GM12864 (cell line): Measurements from ENCODE around the gene EMILIN2.

Experiments
- DNase-seq: peaks from one replicate; pipeline ENCODE4 v3.0.0-alpha.2; 2011; ENCODE audit warnings: low read depth
- H3K4me3 ChIP-seq: 2 replicates; pipeline ENCODE4 v1.5.1; 2011; ENCODE audit warnings: mild to moderate bottlenecking, low read depth, low read length, control low read depth
- TF ChIP-seq, protein P1 (sequence below): IDR thresholded peaks from 2 replicates; pipeline ENCODE4 v1.5.1; 2011; ENCODE audit warnings: low read depth, mild to moderate bottlenecking, moderate library complexity, low read length, control low read depth, inconsistent platforms; ENCODE audit errors: missing control alignments

Gene EMILIN2

DNA sequence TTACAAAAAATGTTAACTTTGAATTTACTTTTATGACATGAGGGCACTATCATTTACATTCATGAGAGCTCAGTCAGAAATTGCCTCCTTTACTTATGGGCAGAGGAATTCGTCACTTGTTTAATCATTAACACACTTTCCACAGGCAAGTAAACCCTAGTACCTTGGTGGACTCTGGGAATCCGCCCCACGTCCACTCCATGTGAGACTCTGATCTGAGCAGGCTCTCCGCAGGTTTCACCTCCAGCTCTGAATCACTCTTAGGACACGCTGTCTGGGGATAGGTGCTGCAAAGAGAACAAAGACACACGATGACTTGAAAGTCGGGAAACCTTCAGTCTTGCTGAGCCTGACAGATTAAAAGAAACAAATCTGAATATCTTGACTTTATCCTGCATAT is 92.5 kb downstream of the EMILIN2 start:
- no peak overlapping the region for H3K4me3 ChIP-seq
- DNase-seq: no peak
- TF ChIP-seq, protein P1, sequence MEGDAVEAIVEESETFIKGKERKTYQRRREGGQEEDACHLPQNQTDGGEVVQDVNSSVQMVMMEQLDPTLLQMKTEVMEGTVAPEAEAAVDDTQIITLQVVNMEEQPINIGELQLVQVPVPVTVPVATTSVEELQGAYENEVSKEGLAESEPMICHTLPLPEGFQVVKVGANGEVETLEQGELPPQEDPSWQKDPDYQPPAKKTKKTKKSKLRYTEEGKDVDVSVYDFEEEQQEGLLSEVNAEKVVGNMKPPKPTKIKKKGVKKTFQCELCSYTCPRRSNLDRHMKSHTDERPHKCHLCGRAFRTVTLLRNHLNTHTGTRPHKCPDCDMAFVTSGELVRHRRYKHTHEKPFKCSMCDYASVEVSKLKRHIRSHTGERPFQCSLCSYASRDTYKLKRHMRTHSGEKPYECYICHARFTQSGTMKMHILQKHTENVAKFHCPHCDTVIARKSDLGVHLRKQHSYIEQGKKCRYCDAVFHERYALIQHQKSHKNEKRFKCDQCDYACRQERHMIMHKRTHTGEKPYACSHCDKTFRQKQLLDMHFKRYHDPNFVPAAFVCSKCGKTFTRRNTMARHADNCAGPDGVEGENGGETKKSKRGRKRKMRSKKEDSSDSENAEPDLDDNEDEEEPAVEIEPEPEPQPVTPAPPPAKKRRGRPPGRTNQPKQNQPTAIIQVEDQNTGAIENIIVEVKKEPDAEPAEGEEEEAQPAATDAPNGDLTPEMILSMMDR: no peak

DNA sequence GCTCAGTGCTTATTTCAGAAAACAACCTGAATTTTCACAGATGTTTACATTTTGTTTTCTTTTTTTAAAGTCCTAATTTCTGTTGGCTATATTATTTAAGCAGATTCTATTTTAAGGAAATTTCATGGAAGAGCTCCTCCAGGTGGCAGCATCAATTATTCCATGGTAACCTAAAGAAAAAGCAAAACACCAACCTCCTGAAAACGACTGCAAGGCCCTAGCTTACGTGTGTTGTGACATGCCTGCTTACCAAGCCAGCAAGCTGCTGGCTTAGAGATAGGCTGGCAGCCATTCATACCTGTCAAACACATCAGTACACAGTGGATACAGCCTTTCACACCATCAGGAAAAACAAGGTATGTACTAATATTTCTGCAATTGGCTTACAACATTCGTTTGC is 101.2 kb downstream of the EMILIN2 start:
- TF ChIP-seq, protein P1: no peak
- DNase-seq: no peak
- no peak overlapping the region for H3K4me3 ChIP-seq

DNA sequence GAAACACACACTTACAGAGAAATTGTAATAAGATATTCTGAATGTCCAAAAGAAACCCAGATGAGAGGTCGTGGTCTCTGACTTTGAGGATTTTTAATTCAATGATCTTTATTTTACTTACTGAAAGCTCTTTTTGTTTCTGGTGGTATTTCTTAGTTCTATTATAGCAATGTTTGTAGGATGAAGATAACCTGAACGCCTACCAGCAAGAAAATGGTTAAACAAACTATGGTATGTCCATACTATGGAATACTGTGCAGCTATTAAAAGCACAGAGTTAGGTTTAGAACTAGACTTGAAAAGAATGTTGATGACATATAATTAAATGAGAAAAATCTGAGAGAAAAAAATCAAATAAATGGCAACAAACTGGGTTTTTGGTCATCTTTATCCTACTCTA is 105.8 kb downstream of the EMILIN2 start:
- DNase-seq: no peak
- H3K4me3 ChIP-seq: no peak overlapping the region
- TF ChIP-seq, protein P1: no peak

DNA sequence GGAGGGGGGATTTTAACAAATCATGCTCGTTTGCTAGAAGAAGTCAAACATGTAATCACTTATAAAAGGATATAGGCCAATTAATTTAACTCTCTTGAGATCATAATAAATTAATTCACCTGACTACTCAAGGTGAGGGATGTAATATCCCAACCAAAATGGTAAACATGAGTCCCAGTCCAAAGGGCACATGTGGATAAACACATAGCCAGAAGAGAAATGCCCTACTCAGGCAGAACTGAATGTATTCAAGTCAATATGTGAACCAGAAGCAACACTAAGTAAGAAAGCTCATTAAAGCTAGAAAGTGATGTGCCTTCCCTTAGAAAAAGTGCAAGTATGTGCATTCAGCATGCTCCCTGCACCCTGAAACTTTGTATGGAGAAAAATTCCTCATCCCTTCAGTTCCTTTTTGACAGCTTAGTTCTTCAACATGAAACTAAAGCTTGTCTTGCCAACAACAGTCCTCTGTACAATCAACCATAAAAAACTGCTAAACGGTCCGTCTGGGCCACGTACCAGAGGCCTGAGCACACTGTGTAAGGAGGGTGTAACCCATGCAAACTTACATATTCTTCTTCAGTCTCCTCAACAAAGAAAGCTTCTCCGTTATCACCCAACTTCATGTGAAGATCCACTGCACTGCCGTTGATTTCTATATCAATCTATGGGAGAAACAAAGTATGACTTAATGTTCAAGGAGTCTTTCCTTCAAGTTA is 107.3 kb downstream of the EMILIN2 start:
- H3K4me3 ChIP-seq: no peak overlapping the region
- TF ChIP-seq, protein P1: no peak
- no peak for DNase-seq

DNA sequence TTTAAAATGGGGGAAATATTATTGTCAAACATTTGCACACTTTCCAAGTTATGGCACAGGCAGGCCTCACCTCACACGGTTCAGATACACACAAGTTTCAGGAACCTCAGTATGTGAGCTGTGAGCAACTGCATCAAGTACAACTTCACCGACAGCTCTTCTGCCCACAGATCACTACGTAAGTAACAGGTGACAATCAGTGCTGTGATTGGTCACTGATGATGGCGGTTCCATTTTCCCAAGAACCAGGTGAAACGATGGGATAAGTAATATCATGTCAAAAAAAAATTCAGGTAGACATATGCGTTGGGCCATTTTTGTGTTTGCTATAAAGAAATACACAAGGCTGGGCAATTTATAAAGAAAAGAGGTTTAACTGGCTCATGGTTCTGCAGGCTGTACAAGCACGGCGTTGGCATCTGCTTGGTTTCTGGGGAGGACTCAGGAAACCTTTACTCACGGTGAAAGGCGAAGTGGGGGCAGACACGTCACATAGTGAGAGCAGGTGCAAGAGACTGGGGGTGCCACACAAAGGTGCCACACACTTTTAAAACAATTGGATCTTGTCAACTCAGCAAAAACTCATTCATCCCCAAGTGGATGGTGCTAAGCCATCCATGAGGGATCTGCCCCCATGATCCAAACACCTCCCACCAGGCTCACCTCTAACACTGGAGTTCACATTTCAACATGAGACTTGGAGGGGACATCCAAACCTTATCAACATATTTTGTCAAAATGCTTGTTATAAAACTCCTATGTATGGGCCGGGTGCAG is 108.3 kb downstream of the EMILIN2 start:
- no peak for DNase-seq
- TF ChIP-seq, protein P1: no peak

DNA sequence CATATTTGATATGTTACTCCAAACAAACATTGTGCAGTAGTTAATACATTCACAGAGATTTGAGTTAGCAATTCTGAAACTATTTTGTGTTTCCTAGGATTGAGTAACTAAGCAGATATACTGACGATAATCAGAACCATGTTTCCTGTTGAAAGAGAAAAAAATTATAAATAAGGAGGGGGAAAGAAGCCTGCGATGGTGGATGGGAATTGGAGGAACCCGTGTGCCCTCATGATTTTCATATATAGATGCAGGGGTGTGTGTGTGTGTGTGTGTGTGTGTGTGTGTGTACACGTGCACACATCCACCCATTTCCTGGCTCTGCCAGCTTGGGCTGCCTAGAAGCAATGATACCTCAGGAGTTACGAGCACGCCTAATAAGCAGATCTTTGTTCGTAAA is 109.2 kb downstream of the EMILIN2 start:
- TF ChIP-seq, protein P1: no peak
- H3K4me3 ChIP-seq: no peak overlapping the region
- DNase-seq: no peak

More for the DNA sequence above, 108.3 kb downstream of the EMILIN2 start:
- H3K4me3 ChIP-seq: no peak overlapping the region
